Measurements from ENCODE around the gene SV2B.

Gene SV2B

GRCh38 chr15:91227766-91228165 lies 127.7 kb downstream of the SV2B start:
- no peak for DNase-seq

- DNase-seq: no peak
Measured at GRCh38 chr15:91228383-91228782, 128.3 kb downstream of the SV2B start.

- DNase-seq: no peak
Measured at GRCh38 chr15:91228890-91229289, 128.8 kb downstream of the SV2B start.

DNA sequence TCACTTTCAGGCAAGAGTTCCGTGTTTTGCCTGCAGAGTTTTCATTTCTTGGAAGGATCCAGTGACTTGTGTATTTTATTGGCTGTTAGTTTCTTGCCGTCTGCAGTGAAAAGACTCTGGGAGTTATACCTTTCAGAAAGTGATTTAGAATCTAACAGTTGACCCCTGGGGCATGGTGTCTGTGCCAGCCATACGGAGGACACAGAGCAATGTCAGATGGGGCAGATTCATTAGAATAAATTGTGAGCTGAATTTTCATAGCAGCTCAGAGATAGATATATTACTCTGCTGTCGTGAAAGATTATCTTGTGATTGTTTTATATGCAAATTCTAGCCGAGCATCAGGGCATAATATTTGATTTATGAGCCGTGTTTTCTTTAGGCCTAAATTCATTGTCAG lies 131.6 kb downstream of the SV2B start:
- DNase-seq: no peak

DNA sequence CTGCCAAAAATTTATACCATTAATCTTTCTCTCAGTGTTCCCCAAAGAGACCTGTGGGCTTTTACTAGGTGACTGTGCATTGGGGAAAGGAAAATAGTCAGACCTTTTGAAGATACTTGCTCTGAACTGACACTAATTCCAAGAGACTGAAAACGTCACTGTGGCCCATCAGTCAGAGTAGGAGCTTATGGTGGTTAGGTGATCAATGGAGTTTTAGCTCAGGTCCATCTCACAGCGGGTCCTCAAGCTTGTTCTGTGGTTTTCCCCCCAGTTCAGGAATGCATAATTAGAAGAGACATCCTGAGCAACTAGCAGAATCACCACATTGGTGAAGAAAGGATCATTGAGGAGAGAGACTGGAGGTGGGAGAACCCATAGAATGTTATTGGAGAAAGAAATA lies 134.7 kb downstream of the SV2B start:
- DNase-seq: no peak

DNA sequence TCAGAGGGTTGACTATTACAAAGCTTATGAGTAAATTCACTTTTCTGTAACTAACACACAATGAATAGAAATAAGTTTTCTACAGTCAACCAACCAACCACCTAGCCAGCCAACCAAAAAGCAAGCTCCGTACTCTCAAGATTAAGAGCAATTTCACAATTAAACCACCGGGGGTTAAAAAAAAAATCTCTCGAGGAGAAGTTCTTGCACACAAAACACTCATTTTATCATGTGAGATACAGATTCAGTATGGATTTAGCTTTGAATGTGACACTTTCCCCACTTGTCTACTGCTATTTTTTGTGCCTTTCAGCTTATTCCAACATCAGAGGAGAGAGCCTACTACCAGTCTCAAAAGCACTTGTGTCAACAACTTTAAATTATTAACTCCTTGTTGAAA lies 135.3 kb downstream of the SV2B start:
- DNase-seq: no peak

DNA sequence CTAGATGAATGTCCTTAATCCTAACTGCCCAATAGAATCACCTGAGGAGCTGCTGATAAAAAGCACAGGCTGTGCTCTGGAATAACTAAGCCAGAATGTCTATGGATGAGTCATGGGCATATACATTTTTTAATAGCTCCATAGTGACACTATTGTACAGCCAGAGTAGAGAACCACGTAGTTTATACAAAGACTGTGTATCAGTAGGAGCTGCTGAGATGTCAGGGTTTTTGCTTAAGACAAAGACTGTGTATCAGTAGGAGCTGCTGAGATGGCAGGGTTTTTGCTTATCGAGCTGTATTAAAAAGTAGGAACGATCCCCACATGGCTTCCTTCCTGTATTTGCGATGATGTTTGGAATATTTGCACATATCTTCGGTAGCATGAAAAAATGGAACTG lies 137.4 kb downstream of the SV2B start:
- DNase-seq: no peak

GRCh38 chr15:91238644-91239425 lies 138.8 kb downstream of the SV2B start:
- DNase-seq: peak in 2 of 51 donors; percentile 4 to 7

GRCh38 chr15:91243826-91244225 lies 143.8 kb downstream of the SV2B start:
- no peak for DNase-seq

DNA sequence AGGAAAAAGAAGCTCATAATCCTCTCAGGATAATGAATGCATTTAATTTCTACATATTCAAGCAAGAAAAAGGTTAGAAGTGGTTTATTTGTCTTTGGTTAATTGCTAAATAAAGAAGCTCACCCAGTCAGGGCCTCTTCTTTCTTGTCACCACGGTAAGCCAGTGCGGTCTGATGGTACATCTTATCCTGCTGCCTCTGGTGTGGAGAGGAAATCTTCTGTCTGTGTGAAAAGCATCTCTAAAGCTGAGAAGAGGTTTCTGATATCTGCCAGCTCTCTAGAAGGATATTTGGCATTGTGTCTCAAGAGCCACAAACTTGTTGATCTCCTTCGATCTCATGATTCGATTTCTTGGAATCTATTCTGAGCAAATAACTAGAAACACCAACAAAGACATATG lies 144.9 kb downstream of the SV2B start:
- DNase-seq: no peak

- no peak for DNase-seq
Measured at GRCh38 chr15:91246998-91247397, 146.9 kb downstream of the SV2B start.

DNA sequence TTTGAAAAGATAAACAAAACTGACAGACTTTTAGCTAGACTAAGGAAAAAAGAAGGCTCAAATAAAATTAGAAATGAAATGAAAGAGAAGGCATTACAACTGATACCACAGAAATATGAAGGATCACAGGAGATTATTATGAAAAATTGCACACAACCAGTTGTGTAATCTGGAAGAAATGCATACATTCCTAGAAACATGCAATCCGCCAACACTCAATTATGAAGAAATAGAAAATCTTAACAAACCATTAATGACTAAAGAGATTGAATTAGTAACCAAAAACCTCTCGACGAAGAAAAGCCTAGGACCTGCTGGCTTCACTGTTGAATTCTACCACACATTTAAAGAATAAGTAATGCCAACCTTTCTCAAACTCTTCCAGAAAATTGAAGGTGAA lies 149.5 kb downstream of the SV2B start:
- DNase-seq: no peak

- no peak for DNase-seq
Measured at GRCh38 chr15:91252322-91252721, 152.3 kb downstream of the SV2B start.

DNA sequence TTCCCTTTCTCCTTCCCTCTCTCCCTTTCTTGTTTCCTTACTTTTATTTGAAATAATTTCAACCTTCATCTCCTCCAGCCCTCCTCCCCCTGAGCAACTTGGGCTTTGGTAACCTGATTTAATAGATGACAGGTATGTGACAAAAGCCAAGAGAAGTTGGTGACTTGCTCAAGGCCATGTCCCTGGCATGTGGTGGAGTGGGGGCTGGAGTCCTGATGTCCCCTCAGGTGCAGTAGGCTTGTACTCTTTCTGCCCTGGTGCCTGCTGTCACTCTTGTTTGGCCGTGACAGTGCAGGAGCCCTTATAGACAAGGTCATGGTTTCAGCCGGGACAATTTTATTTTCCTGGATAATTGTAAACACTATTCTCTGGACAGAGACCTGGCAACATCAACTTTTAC lies 152.7 kb downstream of the SV2B start:
- DNase-seq: no peak

GRCh38 chr15:91253605-91254004 lies 153.5 kb downstream of the SV2B start:
- no peak for DNase-seq

DNA sequence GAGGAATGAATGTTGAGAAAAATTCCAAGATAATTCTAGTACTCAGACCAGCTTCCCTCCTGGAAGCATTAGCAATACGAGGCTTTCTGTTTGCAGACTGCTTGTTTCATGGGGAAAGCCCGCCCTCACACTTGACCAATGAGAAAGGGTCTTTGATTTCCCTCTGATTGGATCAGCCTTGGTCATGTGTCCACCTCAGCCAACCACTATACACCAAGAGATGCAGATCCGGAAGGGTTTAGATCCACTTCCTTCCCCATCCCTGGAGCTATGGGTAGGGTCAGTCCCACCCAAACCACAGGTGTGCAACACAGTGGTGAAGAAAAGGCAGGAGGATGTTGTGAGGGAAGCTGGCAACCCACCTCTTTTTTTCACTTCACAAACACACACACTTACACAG lies 154.7 kb downstream of the SV2B start:
- DNase-seq: no peak

DNA sequence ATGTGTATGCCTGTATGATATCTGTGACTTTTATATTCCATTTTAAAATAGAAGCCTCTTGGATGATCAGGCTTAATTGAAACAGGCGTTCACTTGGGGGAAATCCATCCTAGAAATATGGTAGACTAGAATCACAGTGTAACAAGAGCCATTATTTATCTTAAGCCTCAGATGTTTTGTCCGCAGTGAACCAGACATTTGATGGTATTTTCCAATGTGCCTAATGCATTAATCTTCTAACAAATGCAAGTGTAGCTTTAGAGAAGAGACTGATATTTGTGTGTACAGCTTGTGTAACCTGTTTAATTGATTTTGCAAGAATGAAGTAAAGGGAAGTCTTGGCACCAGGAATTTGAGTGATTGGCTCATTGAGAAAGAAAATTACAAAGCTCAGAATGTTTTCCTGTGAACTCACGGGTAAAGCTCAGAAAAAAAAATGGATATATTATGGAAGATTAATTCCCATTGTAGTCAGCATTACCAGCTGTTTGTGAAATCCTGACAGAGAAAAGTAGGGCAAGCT lies 155.7 kb downstream of the SV2B start:
- no peak for DNase-seq

GRCh38 chr15:91257746-91258414 lies 157.8 kb downstream of the SV2B start:
- DNase-seq: peak in 1 of 51 donors; percentile 29

GRCh38 chr15:91258415-91258759 lies 158.3 kb downstream of the SV2B start:
- no peak for DNase-seq

DNA sequence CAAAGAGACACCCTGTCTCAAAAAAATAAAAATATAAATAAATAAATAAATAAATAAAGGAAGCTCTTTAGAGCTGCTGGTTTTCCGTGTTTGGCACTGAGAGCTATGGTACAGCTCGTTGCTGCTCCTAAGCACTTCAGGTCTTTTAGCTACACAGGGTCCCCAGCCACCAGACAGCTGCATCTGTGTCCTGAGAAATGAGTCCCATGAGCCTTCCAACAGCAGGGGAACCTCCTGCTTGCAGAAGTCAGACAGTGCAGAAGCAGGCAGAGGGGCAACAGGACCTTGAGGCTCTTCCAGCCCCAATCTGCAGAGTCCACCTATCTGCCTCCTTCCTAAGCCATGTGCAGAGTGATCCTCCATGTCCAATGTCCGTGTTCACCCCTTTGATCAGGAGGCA lies 159.0 kb downstream of the SV2B start:
- DNase-seq: no peak

- no peak for DNase-seq
Measured at GRCh38 chr15:91261345-91261744, 161.3 kb downstream of the SV2B start.

GRCh38 chr15:91263632-91264531 lies 163.8 kb downstream of the SV2B start:
- peak in 1 of 51 donors; percentile 34 for DNase-seq

Data from hypothalamus (tissue), 51 donors.